GM21619 (cell line): ENCODE data around the gene XRCC2.

Experiments used
- ATAC-seq: cut with Tn5 transposase; IDR thresholded peaks from one replicate; pipeline ENCODE4 v1.9.1; 2021; ENCODE audit not compliant: unreplicated experiment

The XRCC2 gene

DNA sequence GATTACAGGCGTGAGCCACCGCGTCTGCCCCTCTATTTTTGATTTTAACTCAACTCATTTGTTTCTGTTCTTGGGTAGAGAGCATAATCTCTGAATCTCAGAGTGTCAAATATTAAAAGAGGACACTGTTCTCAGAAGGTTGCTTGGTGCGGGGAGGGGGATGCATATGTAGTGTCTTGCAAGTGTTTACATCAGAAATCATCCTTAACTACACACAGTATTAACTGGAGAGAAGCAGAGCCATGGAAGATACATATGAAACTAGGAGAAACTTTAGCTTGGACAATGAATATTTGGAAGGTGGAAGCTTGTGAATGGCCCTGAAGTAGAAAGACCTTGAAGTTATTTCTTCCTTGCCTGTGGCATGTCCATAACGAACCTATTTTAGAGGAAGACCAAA is 57.5 kb downstream of the XRCC2 start:
- no peak for ATAC-seq

DNA sequence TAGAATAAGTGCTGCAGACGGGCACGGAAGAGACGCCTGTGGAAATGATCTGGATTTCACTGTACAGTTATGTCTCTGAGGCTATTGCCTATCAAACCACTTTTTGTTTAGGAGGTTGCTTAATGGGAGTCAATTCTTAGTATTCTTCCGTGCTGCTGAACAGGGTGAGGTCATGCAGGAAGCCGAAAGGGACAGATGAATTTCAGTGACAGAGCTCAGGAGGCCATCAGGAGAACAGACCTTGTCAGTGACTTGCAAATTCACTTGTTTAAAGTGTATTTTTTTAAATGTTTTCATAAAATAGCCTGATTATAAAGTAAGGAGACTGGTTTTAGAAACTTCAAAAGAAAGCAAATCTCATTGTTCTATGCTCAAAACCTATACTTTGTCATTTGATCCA is 58.9 kb downstream of the XRCC2 start:
- no peak for ATAC-seq

DNA sequence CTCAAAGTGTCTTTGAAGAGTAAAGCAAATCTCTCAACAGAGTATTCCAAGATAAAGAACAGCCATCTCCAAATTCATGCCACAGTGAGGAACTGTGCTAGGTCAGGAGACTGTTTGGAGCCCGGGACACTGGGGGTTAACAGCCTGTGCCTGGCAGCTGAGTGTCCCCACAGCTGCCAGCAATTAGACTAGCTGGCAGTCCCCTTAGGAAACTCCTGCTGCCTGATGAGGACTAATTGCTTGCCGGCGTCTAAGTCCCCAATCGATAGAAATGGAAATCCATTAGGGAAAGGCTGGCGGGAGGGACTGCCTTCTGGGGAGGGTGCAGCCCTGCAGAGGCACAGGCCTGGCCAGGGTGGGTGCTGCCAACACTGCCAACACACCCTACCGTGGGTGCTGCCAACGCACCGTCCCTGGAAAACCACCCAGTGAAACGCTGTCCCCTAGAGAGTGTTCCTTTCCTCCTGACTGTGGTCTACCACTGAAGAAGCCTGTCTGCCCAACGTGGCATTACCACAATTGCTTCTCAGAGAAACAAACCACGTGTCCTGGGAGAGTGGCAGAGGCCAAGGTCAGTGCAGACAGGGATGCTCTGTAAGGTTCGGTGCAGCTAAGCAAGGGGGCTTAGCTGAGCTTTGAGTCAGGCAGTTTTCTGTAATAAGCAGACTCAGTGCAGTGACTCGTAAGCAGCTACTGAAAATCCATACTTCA is 60.8 kb downstream of the XRCC2 start:
- no peak for ATAC-seq

DNA sequence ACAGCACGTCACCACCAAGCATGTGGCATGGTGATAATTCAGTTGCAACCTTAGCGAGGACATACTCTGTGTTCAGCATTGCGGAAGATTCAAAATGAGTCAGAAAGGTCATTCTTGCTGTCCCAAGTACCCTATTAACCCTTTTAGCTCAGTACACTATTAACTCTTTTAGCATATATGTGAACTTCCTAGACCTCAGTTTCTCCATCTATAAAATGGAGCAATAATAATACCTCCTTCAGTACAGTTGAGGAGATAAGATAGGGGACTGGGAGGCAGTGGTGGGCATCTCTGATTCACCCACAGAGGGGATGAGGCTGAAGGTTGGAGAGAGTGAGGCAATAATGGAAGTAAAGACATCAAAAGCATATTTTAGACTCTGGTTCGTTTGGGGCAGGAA is 67.3 kb downstream of the XRCC2 start:
- no peak for ATAC-seq

DNA sequence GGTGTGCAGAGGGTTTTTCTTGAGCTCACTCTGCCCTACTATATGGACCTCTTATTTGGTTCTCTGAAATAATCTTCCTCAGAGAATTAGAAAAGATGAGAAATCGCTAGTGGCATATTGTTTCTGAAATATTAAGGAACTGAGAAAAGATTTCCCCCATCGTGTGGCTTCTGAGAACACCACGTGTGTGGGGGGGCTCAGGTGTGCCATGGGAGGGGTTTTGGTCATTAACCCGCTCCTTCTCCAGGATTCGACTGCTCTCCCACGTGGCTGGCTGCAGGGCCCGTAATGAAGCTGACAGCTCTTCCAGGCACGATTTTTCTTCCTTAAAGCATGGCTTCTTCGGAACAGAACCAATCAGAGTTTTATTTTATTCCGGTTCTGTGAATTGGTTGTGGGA is 67.7 kb downstream of the XRCC2 start:
- no peak for ATAC-seq

DNA sequence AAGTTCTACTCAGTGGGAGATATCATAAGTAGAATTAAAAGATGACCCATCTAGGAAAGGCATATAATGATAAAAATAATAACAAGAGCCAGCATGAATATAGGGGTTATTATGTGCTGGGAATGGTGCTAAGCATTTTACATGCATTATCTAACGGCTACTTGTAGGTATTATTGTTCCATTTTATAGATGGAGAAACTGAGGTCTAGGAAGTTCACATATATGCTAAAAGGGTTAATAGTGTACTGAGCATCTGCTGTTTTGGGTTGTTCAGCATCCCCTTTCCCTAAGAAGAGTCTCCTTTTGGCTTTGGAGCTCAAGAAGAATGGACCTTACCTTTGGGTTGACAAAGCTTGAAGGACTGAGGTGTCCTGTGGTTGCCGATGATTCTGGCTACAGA is 68.9 kb downstream of the XRCC2 start:
- ATAC-seq = no peak

DNA sequence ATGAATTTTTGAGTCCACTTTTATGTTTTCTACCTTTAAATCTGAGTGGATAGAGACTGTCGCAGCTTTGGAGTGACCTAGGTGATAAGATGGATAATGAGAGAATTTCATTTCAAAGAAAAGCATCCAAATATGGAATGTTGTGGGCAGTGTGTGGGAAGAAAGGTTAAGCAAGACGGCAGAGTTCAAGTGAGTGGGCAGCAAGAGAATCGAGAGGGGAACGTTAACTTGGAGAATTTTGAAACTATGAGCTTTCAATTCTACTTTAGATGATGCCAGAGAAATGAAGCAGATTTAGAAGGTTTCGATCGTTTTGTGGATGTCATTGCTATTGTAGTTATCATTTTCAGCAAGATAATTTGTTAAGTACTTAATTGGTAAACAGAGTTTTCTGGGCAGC is 73.0 kb downstream of the XRCC2 start:
- no peak for ATAC-seq

DNA sequence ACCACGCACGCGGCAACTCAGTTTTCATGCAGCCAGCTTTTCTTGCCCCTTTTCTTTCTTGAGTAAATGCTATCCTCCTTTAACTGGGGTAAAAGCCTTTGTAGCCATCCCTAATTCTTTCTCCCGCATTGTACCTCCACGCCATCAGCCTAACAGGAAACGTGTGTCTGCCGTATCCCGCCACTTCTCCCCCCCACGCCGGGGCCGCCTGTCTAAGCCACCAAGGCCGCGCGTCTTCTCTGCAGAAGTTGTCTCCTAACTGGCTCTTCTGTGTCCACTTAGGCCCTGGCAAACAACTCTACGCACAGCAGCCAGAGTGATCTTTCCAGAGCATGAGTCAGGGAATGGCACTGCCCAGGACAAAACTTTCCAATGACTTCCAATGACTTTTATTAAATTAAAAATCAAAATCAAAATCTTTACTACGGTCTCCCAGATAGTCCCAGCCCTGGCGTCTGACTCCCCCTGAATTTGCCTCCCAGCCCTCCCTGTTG is 74.6 kb downstream of the XRCC2 start:
- ATAC-seq = no peak

DNA sequence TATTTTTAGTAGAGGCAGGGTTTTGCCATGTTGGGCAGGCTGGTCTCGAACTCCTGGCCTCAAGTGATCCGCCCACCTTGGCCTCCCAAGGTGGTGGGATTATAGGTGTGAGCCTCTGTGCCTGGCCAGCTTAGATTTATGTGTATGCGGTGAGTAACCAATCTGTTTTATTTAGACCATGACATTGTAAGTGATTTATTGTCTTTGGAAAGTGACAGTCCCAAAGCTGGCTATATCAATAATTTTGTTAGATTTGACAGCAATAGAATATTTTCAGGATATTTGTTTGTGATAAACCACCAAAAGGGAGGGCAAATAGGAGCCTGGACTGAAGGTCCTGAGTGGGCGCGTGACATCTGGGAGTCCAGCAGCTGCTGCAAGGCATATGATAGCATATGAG is 75.7 kb downstream of the XRCC2 start:
- ATAC-seq = no peak

DNA sequence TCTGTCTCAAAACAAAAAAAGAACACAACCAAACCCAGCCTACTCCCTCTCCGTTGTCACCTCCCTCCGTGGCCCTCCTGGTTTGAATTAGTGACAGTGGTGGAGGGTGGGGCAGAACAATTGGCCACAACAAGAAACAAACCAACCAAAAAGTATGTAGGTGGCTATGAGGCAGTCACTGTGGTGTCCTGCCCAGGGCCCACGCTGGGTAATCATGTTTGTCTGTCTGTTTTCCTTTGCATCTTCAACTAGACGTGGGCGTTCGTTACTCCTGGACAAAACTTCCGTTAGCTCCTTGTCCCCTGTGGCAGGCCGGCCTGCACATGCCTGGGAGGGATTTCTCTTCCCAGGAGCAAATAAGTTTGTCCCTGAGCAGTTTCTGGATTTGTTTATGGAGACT is 78.4 kb downstream of the XRCC2 start:
- no peak for ATAC-seq

DNA sequence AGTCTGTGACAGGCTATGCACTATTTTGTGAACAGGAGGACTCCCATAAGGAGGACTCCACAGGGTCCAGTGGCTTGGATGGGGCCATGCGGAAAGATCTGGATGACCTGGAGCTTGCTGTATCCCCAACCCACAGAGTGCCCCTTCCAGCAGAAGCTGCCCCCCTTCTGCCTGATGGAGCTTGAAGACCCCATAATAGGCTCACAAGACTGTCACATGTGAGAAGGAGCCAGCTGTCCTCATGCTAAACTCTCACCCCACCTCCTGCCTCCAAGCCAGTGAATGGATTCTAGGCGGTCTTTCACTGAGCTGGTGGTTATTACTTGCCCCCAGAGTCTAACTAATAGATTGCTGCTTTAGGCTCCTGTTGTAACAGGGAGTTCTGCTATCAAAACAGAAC is 79.1 kb downstream of the XRCC2 start:
- no peak for ATAC-seq
